HG02798 (cell line): ENCODE measurements around the gene GRAMD1B.

Source experiments
- ATAC-seq: cut with Tn5 transposase; IDR thresholded peaks from one replicate; pipeline ENCODE4 v1.9.1; 2021; ENCODE audit warnings: mild to moderate bottlenecking; ENCODE audit not compliant: unreplicated experiment, poor library complexity

The GRAMD1B gene

DNA sequence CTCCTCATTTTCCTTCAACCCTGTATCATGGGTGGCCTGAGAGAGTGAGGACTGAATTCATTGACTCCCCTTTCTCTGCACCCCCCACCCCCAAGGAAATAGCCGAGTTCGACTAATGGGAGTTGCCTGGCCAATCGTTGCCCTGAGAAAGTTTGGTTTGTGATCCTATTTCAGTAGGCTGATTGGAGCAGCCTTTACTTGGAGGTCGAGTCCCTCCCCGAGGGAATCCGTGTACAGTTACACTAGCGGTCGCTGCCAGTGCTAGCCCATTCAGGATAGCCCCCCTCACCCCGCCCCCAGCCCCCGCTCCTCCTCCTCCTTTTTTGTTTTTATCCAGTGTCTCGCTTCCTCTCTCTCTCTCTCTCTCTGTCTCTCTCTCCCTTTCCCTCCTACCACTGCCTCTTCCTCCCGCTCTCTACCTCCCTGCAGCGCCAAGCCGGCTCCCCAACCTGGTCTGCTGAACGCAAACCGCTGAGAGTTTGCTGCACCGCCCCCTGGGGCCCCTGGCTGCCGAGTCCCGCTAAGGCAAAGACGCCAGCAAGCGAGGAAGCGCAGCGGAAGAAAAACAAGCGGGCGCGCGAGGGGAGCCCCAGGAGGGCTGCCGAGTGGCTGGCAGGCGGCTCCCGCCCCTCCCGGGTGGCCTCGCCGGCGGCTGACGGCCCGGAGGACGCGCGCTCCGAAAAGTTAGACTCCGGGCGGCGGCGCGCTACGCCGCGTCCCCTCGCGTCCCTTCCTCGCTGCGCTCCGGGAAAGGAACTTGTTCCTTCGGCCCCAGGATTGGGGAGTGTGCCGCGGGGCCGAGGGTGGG, at the start of gene GRAMD1B:
TSS of gene GRAMD1B (plus strand) at position 357 of the 808 bp plus-strand sequence. CDS start 524 bp downstream, outside the sequence.
- peak; percentile 51 for ATAC-seq

DNA sequence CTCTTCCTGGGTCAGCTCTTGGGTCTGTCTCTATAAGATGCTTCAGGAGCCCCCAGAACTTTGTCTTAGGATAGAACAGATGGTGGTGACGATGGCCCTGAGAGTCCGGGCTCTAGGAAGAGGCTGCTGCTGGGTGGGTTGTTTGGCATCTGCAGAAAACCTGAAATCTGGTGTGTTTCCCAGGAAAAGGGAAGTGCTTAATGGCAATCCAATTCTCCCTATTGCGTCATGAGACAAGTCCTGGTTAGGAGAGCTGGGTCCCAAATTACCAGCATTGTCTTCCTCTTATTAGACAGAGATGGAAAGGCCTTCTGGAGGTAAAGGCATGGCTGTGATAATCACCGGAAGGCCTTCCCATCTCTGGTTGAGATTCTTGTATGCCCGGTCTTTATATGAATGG, 48.9 kb upstream of the GRAMD1B start:
- no peak for ATAC-seq

DNA sequence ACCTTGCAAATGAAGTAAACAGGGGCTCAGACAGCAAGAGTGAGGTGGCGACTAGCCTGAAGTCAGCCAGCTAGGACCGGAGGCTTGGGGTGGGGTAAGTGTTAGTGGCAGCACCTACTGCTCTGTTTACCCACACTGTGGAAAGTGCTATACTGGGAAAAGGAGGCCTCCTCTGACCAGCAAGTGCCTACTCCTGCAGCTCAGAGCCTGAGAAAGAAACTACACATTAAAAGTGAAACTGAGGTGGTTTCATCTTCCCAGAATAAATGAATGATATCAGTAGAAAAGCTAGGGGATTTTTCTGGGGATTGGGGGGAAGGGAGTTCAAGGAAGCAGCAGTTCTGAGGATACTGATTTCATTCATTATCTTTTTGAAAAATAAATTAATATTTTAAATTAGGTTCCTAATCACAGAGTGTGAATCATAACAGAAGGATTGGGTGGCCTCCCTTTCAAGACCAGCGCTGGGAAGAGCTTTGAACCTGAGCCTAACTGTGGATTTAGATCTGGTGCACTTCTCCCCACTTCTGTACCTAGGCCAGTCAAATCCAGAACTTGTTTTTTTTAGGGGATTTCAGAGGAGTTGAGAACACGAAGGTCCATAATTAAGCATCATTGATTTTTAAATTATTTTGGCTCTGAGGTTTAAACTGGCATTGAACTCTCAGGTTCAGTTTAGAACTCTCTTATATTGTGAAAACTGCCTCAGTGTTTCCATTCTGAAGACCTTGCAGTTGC, 48.1 kb upstream of the GRAMD1B start:
- peak; percentile 78 for ATAC-seq

DNA sequence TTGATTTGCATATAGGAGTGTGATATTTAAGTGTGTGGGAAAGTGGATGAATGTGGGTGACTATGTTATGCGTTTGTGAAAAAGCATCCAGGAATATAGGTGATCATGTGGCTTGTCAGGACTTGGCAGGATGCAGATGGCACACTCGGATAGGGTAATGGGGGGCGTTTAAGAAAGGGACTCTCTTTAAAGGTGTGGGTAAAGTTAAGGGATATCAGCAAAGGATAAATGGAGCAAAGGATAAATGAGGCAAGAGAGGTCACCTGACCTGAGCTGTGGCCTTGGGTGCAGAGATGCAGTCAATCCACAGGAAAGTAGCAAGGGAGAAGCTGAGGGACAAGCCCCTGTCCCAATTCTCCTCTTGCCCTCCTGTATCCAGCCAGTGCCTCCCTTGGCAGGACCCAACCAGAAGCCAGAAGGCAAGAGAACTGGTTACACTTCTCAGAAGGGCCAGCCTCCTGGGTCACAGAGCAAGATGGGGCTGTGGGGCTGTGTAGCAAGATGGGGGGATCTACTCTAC, 47.5 kb upstream of the GRAMD1B start:
- ATAC-seq: no peak

DNA sequence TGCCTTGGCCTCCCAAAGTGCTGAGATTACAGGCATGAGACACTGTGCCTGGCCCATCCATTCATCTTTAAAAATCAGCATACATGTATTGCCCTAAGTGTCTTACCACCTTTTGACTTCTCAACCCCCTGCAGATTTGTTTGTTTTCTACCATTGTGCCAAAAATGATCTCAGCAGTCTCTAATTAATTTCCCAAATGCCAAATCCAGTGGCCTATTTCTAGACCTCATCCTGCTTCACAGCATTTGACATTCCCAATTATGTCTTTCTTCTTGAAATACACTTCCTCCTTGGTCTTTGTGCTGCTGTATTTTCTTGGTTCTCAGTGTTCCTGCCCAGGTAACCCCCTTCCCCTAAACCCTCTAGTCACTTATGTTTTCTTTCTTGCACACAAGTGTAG, 46.0 kb upstream of the GRAMD1B start:
- ATAC-seq: no peak

DNA sequence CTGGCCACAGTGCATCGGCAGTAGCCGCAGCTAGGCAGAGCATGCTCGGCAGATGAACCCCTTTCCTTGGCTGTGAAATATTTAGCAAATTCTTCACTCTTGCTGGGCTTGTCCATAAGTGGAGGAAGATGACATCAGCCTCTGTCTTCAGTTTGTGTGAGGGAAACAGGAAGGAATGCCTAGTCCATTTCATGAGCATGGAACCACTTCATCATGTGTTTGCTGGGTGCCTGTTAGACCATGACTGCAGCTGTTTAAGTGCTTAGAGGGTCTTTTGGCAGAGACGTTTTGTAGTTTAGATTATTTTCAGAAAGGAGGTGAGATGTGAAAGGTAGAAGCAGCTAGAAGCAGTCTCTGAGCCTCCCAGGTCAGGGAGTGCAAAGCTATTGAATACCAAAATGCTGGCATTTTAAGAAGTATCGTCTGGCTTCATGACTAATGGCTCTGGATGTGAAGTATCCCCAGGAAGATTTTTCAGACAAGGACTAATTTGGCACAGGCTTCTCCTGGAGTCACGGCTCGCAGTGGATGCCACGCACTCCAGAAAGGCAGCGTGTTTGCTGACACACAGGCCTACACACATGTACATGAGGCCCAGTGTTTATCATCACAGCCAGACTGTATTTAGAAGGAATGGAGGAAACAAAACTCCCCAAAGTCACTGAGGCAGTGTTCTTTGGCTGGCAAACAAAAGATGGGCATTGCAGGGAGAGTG, 43.1 kb upstream of the GRAMD1B start:
- ATAC-seq: no peak

DNA sequence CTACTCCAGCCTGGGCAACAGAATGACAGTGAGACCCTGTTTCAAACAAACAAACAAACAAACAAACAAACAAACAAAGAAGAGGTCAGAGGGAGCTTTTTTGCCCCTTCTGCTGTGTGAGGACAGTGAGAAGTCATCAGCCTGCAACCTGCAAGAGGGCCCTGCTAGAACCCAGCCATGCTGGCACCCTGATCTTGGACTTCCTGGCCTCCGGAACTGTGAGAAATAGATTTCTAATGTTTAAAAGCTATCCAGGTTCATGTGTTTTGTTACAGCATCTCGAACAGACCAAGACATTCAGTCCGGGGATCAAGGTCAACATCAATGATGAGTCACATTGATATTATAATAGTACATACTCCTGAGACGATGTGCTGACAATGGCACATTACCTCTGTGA, 41.4 kb upstream of the GRAMD1B start:
- ATAC-seq: no peak

DNA sequence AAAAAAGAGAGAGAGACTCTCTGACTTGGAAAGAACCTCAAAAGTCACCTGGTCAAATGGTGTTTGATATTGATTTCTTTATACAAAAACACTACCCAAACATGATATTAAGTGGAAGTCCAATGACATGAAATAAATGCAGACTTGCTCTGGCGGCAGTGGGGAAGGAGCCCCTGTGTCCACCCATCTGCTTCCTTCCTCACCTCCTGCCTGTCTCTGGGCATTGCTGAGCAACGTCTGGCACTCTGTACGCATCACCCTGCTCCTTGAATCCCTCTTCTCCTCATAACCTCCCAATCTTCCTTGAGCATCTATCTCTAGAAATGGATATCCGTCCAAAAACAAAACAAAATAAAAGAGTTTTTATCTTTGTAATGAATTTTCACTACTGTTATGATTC, 39.9 kb upstream of the GRAMD1B start:
- ATAC-seq: no peak

DNA sequence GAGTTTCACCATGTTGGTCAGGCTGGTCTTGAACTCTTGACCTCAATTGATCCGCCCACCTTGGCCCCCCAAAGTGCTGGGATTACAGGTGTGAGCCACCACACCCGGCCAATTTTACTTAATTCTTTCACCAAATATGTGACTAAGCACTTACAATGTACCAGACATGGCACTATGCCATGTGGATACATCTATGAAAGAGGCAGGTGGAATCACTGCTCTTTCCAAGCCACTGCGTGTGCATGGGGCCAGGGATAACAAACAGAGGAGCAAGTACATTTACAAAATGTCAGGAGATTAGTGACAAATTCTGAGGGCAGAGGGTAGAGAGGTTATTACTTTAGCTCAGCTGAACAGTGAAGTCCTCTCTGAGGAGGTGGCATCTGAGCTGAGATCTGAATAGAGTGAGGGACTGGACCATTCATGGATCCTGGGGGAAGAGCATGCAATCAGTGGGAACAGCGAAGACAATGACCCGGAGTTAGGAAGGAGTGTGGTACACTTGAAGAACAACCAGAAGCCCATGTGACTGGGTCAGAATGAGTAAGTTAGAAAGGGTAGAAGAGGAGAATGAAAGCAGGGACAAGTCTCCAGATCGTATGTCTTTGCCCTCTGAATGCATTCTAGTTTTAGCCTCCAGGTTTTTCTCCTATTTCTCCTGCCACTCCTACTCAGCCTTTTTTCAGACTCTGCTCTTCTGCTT, 38.3 kb upstream of the GRAMD1B start:
- ATAC-seq: no peak

DNA sequence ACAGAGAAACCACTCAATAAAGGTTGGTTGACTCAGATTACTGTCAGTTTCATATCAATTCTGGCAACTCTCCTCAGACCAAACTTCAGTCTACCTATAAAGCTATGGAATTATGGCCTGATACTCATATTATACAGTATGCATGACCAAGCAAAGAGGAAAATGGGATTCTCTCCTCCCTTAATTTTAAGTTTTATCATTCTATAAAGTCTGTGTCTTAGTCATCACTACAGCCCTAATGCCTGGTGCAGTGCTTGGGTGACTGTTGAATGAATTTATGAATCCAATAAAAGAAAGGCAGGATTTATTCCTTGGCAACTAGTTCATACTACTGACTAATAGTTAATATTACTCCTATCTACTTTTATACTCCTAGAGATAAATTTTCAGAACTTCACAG, 37.6 kb upstream of the GRAMD1B start:
- no peak for ATAC-seq

DNA sequence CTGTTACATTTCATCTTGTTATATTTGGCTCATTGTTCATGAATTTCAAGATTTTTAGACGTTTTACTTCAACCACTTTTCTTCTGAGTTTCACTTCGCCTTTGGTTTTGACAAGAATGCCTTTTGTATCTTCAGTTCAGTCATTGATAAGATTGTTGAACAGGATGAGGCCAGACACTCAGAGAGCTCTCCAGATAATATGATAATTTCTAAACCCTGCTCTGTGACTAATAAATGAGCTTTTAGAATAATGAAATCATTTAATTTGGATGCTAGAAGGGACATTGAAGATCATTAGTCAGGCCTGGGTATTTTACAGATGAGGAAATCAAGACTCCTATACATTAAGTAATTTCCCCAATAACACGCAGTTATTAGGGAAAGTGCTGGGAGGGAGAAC, 37.2 kb upstream of the GRAMD1B start:
- peak; percentile 44 for ATAC-seq

DNA sequence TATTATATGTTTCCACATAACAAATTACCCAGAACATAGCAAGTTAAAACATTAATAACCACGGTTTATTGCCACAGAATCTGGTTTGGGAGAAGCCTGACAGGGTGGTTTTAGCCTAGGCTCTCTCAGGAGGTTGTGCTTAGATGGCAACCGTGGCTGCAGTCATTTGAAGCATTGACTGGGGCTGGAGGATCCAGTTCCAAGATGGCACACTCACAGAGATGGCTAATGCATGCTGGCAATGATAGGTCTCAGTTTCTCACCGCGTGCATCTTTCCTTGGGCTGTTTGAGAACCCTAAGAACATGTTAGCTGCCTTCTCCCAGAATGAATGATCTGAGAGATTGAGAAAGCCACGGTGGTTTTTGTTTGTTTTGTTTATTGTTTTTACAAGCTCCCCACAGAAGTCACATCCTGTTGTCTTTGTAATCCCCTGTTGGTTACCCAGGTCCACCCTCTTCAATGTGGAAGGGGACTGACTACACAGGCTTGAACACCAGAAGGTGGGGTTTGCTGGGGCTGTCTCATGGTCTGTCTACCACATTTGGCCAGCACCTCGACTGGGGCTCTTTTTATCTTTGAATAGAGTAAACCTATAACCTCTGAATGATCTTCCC, 36.6 kb upstream of the GRAMD1B start:
- ATAC-seq: peak; percentile 33

DNA sequence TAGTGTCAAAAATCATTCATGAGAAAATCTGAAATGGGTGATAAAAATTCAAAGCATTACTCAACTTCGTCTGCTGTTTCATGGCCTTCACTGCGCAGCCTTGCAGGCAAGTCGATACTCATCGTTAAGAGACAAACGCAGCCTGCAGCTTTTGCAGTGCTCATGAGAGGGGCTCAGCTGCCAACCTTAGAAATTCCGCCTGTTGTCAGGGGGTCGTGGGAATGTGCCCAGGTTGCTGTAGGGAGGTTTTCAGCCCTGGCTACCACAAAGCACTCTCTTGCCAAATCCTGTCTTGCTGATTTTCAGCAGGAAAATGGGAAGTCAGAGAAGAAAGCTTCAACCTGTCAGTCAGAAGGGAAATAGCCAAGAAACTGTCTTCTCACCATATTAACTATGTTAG, 25.4 kb upstream of the GRAMD1B start:
- no peak for ATAC-seq

DNA sequence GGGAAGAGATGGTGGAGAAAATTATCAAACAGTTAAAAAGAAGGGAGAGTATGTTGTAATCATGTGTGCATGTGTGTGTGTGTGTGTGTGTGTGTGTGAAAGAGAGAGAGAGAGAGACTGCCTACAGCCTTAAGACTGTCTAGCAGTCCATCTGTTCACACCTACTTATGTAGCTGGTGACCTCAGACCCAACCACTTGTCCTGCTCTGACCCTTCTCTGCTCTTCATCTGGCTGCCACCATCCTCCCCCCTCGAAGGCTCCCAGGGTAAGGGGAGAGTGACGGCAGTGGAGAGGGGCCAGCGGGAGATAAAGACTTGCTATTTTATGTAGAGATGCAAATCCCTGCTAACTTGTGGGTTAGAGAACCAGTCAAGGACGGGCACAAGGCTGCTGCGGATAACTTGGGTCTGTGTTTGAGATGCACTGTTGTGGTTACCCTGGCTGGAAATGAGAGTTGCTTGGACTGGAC, 24.9 kb upstream of the GRAMD1B start:
- ATAC-seq: no peak

DNA sequence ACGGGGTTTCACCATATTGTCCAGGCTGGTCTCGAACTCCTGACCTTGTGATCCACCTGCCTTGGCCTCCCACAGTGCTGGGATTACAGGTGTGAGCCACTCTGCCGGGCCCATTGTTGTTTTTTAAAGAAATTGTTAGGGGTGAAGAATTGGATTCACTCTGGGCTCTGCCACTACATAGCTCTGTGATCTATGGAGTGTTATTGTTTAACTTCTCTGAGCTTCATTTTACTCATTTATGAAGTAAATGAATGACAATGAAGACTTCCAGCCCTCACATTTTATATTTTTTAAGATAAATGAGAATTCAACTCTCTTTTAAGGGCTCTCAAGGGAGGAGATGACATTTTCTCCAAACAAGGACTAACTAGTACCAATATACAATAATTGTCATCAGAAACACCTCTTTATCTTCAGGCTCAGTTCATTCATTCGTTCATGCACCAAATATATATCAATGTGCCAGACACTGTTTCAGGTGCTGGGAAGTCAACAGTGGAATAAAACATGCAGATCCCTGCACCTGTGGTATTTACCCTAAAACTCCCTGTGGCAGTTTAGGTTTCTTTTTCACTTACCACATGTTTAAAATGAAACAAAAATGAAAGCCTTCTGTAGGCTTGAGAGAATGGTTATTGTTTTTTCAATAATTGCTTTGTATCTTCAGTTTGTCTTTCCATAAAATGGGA, 23.5 kb upstream of the GRAMD1B start:
- ATAC-seq: peak; percentile 65

DNA sequence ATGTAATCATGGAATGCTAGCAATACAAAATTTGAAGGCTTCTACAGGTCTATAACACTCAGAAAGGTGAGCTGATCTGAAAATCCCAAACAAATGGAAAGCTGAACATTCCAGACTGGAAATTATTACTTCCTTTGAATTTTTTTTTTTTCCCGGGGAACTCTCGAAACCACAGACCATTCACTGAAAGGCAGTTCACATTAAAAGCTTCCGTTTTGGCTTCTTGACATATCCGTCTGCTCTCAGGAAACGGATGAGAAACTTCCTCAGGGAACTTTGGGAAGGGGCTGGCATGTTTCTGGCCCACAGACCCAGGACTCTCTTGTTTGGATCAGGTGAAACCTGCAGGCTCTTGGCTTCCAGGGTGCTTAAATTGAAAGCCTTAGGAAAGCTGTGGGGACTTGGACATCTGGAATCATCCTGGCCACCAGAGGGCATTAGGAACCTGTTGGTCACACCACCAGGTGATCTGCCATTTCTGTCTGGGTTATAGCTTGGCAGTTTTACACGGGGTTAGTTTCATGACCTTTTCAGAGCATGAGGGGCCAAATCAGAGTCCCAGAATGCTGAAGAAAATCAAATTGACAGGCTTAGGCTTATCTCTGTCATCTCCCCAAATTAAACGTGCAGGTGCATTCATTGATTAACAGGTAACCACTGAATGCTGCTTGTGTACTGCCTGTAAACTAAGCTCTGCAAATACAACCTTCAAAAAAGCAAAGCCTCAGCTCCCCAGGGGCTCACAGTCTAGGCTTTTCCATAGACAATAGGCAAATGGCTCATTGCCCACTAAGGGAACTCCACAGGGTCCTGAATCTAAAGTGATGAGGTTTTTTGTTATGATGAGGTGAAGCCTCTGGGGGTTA, 22.7 kb upstream of the GRAMD1B start:
- ATAC-seq: peak; percentile 66

DNA sequence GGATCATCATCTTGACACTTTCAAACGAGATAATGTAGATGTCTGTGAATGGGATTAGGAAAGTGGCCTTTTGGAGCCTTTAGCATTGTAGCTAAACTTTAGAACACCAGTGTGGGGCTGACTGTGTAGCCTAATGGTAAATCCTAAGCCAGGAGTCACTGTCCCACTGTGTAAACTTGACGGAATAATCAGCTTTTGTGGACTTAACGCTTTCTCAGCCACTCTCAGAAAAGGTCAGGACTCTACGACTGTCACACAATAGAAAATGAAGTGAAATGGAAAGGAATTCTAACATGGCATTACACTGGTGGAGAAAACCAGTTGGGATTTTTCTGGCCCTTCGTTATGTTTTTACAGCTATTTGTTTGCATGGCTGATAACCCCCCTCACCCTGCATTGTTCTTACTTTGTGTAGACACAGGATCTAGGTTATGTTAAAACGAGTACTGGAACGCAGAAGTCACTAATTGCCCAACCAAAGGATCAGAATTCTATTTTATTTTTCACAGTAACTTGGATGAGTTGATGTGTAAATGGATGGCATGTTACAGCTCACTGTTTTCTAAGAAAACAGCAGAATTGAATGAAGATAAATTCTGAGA, 22.0 kb upstream of the GRAMD1B start:
- ATAC-seq: no peak
